Lower leg skin (tissue), 4 donors: ENCODE data around the gene CTIF. TPM values are rescaled to one million over a fixed set of nuclear protein-coding genes. Genes with fewer than 3 reads are reported as not detected.

Experiments used
- DNase-seq, 2 donors: peaks; one replicate each; pipeline ENCODE4 v3.0.0-alpha.2; 2019; ENCODE audit warnings: low spot score in 2 of 2
- H3K4me3 ChIP-seq: fragments of 200-600 bp; sonication (generic); 2 replicates; pipeline ENCODE4 v1.5.1; 2017; ENCODE audit warnings: mild to moderate bottlenecking, low read depth; ENCODE audit not compliant: poor library complexity, severe bottlenecking
- POLR2A ChIP-seq, 2 donors: fragments of 450-650 bp; IDR thresholded peaks; one replicate each; pipeline ENCODE4 v1.6.1; 2016 to 2017; ENCODE audit warnings: antibody characterized with exemption in 2 of 2, mild to moderate bottlenecking in 1 of 2, moderate library complexity in 1 of 2
- WGBS, 2 donors: methylation state at CpG; one replicate each; pipeline ENCODE4 v1.1.5; 2018; 5-methylcytosine and 5-hydroxymethylcytosine counted together
- intact Hi-C: fragments of 100-400 bp; cut with DNase I; formaldehyde crosslinking; loops from one replicate; pipeline ENCODE4 v1.15.0; 2023; ENCODE audit warnings: low total_unique reads
- total RNA-seq, 4 donors: library from RNA; depleted of rRNA; stranded (reverse); fragments of >200 nt; gene quantifications; one replicate each; pipeline ENCODE4 v1.1.0, GENCODE V29; 2016
- TF ChIP-seq, protein P1 (sequence below), 3 donors: fragments of 450-650 bp; IDR thresholded peaks; one replicate each; pipeline ENCODE4 v1.5.1; 2016; ENCODE audit warnings: antibody characterized with exemption in 3 of 3, mild to moderate bottlenecking in 3 of 3, moderate library complexity in 2 of 3

Gene CTIF
- total RNA-seq, 4 donors from 2014 or later = 22.6 to 44.0 (median 30.2) TPM

DNA sequence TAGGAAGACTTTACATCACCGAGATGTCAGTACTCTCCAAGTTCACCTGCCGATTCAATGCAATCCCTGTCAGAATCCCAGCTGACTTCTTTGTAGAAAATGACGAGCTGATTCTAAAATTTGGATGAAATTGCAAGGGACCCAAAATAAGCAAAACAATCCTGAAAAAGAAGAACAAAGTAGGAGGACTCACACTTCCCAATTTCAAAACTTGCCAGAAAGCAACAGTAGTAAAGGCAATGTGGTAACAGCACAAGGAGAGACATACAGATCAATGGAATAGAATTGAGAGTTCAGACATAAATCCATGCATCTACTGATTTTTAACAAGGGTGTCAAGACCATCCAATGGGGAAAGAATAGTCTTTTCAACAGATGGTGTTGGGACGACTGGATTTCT, 359.7 kb downstream of the CTIF start:
- no peak overlapping the region for H3K4me3 ChIP-seq
- 84 to 85% methylated on average over 4 of the region's 4 CpGs for WGBS, 2 donors
- TF ChIP-seq, protein P1, sequence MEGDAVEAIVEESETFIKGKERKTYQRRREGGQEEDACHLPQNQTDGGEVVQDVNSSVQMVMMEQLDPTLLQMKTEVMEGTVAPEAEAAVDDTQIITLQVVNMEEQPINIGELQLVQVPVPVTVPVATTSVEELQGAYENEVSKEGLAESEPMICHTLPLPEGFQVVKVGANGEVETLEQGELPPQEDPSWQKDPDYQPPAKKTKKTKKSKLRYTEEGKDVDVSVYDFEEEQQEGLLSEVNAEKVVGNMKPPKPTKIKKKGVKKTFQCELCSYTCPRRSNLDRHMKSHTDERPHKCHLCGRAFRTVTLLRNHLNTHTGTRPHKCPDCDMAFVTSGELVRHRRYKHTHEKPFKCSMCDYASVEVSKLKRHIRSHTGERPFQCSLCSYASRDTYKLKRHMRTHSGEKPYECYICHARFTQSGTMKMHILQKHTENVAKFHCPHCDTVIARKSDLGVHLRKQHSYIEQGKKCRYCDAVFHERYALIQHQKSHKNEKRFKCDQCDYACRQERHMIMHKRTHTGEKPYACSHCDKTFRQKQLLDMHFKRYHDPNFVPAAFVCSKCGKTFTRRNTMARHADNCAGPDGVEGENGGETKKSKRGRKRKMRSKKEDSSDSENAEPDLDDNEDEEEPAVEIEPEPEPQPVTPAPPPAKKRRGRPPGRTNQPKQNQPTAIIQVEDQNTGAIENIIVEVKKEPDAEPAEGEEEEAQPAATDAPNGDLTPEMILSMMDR (IDR thresholded peaks at IDR 0.05) = no peak
- TF ChIP-seq POLR2A (IDR thresholded peaks at IDR 0.05) = no peak
- peak in 1 of 2 donors; percentile 3 for DNase-seq
- intact Hi-C loops = no loop called here

DNA sequence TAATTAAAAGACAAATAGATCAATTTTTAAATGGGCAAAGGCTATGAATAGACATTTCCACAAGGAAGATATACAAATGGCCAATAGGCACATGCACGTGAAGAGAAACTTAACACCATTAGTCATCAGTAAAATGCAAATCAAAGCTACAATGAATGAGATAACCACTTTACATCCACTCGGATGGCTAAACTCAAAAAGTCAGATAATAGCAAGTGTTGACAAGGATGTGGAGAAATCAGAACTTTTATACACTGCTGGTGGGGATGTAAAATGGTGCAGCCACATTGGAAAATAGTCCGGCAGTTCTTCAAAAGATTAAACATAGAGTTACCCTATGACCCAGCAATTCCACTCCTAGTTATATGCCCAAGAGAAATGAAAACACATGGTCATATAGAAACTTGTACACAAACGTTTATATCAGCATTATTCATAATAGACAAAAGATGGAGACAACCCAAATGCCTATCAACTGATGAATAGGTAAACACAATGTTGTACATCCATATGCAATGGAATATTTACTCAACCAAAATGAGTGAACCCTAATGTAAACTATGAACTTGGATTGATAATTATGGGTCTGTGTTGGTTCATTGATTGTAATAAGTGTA, 360.8 kb downstream of the CTIF start:
- no peak for DNase-seq

DNA sequence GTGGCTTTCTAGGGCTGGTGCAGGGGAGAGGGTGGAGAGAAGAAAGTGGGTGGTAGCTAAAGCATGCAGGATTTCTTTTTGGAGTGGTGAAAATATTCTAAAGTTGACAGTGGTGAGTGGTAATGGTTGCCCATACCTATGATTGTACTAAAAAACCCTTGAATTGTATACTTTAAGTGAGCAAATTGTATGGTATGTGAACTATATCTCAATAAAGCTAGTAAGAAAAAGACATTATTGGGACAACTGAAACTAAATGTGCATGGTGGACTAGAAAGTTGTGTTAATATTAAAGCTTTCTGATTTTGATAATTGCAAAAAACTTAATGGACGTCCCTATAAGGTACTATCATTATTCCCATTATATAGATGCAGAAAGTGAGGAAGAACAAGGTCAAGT, 361.6 kb downstream of the CTIF start:
- WGBS, 2 donors = 88 to 93% methylated on average over 1 of the region's 1 CpG
- no peak for DNase-seq
- no peak overlapping the region for H3K4me3 ChIP-seq
- no peak for TF ChIP-seq POLR2A (IDR thresholded peaks at IDR 0.05)
- TF ChIP-seq, protein P1 (IDR thresholded peaks at IDR 0.05) = no peak
- intact Hi-C loops = no loop called here

More for the DNA sequence above, 360.8 kb downstream of the CTIF start:
- H3K4me3 ChIP-seq = no peak overlapping the region
- TF ChIP-seq, protein P1 (IDR thresholded peaks at IDR 0.05) = no peak
- no peak for TF ChIP-seq POLR2A (IDR thresholded peaks at IDR 0.05)
- 75 to 85% methylated on average over 4 of the region's 4 CpGs for WGBS, 2 donors
- intact Hi-C loops = no loop called here

DNA sequence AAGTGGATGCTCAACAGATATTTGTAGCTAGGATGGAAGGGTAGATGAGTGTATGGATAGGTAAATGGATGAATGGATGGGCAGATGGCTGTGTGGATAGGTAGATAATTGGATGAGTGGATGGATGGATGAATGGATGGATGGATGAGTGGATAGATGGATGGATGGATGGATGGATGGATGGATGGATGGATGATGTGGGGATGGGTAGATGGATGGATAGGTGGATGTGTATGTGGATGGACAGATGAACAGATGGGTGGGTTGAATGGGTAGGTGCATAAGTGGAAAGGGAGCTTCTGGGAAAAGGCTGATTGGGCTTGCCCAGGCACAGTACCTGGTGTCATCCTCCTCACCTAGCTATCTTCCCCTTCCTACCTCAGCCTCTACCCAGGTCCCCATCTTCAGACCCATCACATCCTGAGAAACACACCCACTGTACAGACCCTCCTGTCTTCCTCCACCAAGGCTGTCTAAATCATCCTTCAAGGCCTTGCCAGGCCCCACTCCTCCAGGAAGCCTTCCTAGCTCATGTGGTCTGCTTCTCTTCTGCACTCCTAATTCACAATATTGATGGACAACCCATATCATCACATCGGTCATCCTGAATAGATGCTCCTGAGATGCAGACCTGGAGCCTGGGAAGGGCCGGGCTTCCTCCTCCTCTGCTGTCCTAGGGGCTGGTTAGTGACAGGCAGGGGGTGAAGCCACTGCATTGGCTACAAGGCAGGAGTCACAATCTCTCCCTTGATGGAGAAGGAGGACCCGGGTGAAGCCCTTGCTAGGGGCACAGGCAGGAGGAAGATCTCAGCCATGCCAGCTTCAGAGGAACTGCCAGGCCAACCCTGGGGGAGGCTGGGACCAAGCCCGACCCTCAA, 362.6 kb downstream of the CTIF start:
- TF ChIP-seq, protein P1 (IDR thresholded peaks at IDR 0.05) = no peak
- TF ChIP-seq POLR2A (IDR thresholded peaks at IDR 0.05) = no peak
- H3K4me3 ChIP-seq = no peak overlapping the region
- 56 to 63% methylated on average over 4 of the region's 4 CpGs for WGBS, 2 donors
- intact Hi-C loops = no loop called here
- DNase-seq = peak in 1 of 2 donors; percentile 79

DNA sequence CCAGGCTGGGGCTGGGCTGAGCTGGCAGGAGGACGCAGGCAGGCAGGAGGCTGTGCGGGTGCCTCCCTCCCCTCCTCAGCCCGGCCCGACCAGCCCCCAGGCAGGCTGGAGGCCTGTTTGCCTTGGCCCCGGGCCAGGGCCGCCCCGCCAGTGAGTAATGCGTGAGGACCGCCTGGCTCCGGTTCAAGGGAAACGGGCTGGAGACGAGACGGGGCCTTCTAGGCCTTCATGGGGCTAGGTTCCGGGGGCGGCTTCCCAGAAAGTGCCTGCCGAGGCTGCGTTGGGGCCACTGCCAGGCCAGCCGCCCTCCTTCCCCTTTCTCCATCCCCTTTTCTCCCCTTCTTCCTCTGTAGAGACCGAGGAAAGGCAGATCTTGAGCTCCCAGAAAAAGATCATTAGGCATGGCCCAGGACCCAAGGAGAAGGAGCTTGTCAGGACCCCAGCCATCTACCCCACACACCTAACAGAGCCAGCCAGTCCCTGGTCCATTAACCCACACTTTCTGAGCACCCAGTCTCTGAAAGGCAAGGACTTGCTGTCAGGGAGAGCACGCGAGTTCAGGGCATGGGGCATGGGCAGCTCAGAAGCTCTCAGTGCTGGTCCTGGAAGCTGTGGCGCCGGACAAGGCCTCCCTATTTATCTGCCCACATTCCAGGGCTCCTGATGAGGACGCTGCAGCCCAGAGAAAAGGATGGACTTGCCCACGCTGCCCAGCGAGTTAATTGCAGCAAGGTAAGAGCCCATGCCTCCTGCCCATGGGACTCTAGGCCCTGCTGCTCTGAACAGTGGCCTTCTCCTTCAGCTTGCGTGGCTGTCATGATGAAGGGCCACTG, 363.4 kb downstream of the CTIF start:
- no peak overlapping the region for H3K4me3 ChIP-seq
- 47 to 55% methylated on average over 20 to 26 of the region's 27 CpGs for WGBS, 2 donors
- peak; percentile 38 to 94 for DNase-seq
- no peak for TF ChIP-seq POLR2A (IDR thresholded peaks at IDR 0.05)
- TF ChIP-seq, protein P1 (IDR thresholded peaks at IDR 0.05) = peak in 1 of 3 donors; percentile 58
- intact Hi-C loops = no loop called here
